Measurements from ENCODE around the gene ELK3.

The ELK3 gene

GRCh38 chr12:96237035-96237434 is 42.9 kb downstream of the ELK3 start:
- DNase-seq, result no peak

GRCh38 chr12:96237465-96238077 is 43.4 kb downstream of the ELK3 start:
- no peak for DNase-seq

GRCh38 chr12:96238336-96239047 is 44.3 kb downstream of the ELK3 start:
- DNase-seq, result no peak

GRCh38 chr12:96239711-96240635 is 45.8 kb downstream of the ELK3 start:
- no peak for DNase-seq

GRCh38 chr12:96240656-96241055 is 46.5 kb downstream of the ELK3 start:
- no peak for DNase-seq

- no peak for DNase-seq
Observed at GRCh38 chr12:96241431-96241830, 47.3 kb downstream of the ELK3 start.

- no peak for DNase-seq
Observed at GRCh38 chr12:96241846-96242256, 47.7 kb downstream of the ELK3 start.

- no peak for DNase-seq
Observed at GRCh38 chr12:96242597-96242996, 48.4 kb downstream of the ELK3 start.

- no peak for DNase-seq
Observed at GRCh38 chr12:96244826-96245225, 50.7 kb downstream of the ELK3 start.

GRCh38 chr12:96246926-96247505 is 52.8 kb downstream of the ELK3 start:
- DNase-seq, result no peak

- DNase-seq, result no peak
Observed at GRCh38 chr12:96247563-96247962, 53.4 kb downstream of the ELK3 start.

GRCh38 chr12:96248136-96248931 is 54.2 kb downstream of the ELK3 start:
- DNase-seq, result no peak

GRCh38 chr12:96249196-96250118 is 55.3 kb downstream of the ELK3 start:
- DNase-seq, result no peak

- no peak for DNase-seq
Observed at GRCh38 chr12:96250119-96250685, 56.0 kb downstream of the ELK3 start.

GRCh38 chr12:96255077-96255476 is 60.9 kb downstream of the ELK3 start:
- DNase-seq, result no peak

GRCh38 chr12:96256672-96257361 is 62.6 kb downstream of the ELK3 start:
- no peak for DNase-seq

- DNase-seq, result no peak
Observed at GRCh38 chr12:96257550-96258103, 63.5 kb downstream of the ELK3 start.

- no peak for DNase-seq
Observed at GRCh38 chr12:96258104-96258961, 64.2 kb downstream of the ELK3 start.

- no peak for DNase-seq
Observed at GRCh38 chr12:96260231-96260630, 66.1 kb downstream of the ELK3 start.
